DND-41 (cell line): ENCODE results near the gene IL1RL1.

ENCODE experiments used
- CTCF ChIP-seq: IDR thresholded peaks from 2 replicates; pipeline ENCODE4 v1.5.1; 2012; ENCODE audit warnings: borderline replicate concordance, low read length, moderate library complexity, mild to moderate bottlenecking; ENCODE audit not compliant: poor library complexity, severe bottlenecking; ENCODE audit errors: extremely low read depth
- EZH2 ChIP-seq: IDR thresholded peaks from 3 replicates; pipeline ENCODE4 v1.6.1; 2012; ENCODE audit warnings: borderline replicate concordance, low read depth, mild to moderate bottlenecking, moderate library complexity, low read length, inconsistent platforms; ENCODE audit not compliant: severe bottlenecking

DNA sequence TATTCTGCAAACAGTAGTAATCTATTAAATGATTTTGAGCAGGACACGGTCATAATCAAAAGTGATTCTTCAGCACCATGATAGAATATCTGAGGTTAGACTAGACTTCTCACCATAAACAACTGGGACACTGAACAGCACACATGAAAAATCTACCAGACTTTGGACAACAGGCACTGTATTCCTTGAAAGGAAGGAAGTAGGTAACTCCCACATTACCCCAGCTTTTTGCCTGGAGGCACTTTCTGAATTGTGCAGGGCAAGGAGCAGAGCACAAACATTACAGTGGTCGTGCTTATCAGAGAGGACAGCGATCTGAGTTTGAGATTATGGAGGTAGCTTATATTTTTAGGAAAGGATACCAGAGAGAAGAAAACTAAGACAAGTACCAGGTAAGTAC, 25.3 kb upstream of the IL1RL1 start:
- TF ChIP-seq CTCF (no peak), EZH2 (no peak)
